Liver (tissue), 9 donors: ENCODE data around the gene CYP11A1. TPM values are rescaled to one million over a fixed set of nuclear protein-coding genes. Genes with fewer than 3 reads are reported as not detected.

Experiments used
- DNase-seq: peaks from one replicate; pipeline ENCODE4 v3.0.0-alpha.2; 2017; ENCODE audit warnings: low spot score
- H3K27ac ChIP-seq, 2 donors: one replicate each; pipeline ENCODE4 v1.7.0; 2013; ENCODE audit warnings: inconsistent platforms in 2 of 2, low read length in 2 of 2, control low read depth in 1 of 2, low read depth in 1 of 2, mild to moderate bottlenecking in 1 of 2
- H3K27me3 ChIP-seq, 4 donors: one replicate each; pipeline versions ENCODE4 v1.6.1 to v1.7.0; 2013; ENCODE audit warnings: low read length in 3 of 4, inconsistent platforms in 1 of 4, mild to moderate bottlenecking in 1 of 4, moderate library complexity in 1 of 4; ENCODE audit not compliant: control insufficient read depth in 4 of 4, insufficient read depth in 4 of 4
- H3K36me3 ChIP-seq, 4 donors: one replicate each; pipeline versions ENCODE4 v1.6.1 to v1.7.0; 2013; ENCODE audit warnings: low read length in 3 of 4, mild to moderate bottlenecking in 3 of 4, low read depth in 1 of 4, moderate library complexity in 1 of 4; ENCODE audit not compliant: control insufficient read depth in 4 of 4, insufficient read depth in 3 of 4
- H3K4me1 ChIP-seq, 4 donors: one replicate each; pipeline versions ENCODE4 v1.6.1 to v1.7.0; 2013; ENCODE audit warnings: low read length in 3 of 4, mild to moderate bottlenecking in 3 of 4, moderate library complexity in 1 of 4; ENCODE audit not compliant: control insufficient read depth in 4 of 4, insufficient read depth in 4 of 4
- H3K4me3 ChIP-seq, 3 donors: one replicate each; pipeline versions ENCODE4 v1.6.1 to v1.7.0; 2013; ENCODE audit warnings: low read length in 3 of 3, control low read depth in 1 of 3, low read depth in 1 of 3, mild to moderate bottlenecking in 1 of 3
- H3K9ac ChIP-seq, 2 donors: one replicate each; pipeline ENCODE4 v1.7.0; 2013; ENCODE audit warnings: low read length in 2 of 2, mild to moderate bottlenecking in 2 of 2, moderate library complexity in 2 of 2, control low read depth in 1 of 2, low read depth in 1 of 2
- H3K9me3 ChIP-seq, 4 donors: one replicate each; pipeline versions ENCODE4 v1.6.1 to v1.7.0; 2013; ENCODE audit warnings: low read length in 3 of 4; ENCODE audit not compliant: control insufficient read depth in 4 of 4
- CTCF ChIP-seq: fragments of 150-350 bp; IDR thresholded peaks from 2 replicates; pipeline ENCODE4 v1.5.1; 2017; ENCODE audit warnings: improper control_type of control experiment, low read depth, low read length; ENCODE audit not compliant: missing input control
- EGR1 ChIP-seq, 2 donors: IDR thresholded peaks; 2 replicates each; pipeline ENCODE4 v1.6.1; 2016 to 2018; ENCODE audit warnings: antibody characterized with exemption in 2 of 2, low read depth in 2 of 2
- FOXA2 ChIP-seq: IDR thresholded peaks from 2 replicates; pipeline ENCODE4 v1.6.1; 2016; ENCODE audit warnings: antibody characterized with exemption
- GABPA ChIP-seq, 2 donors: IDR thresholded peaks in 1 of 2; conservative IDR thresholded peaks in 1 of 2; 2 replicates each; pipeline ENCODE4 v1.6.1; 2016; ENCODE audit warnings: antibody characterized with exemption in 2 of 2, mild to moderate bottlenecking in 1 of 2, moderate library complexity in 1 of 2
- HNF4G ChIP-seq: IDR thresholded peaks from 2 replicates; pipeline ENCODE4 v1.6.1; 2016; ENCODE audit warnings: antibody characterized with exemption
- NR2F2 ChIP-seq: IDR thresholded peaks from 2 replicates; pipeline ENCODE4 v1.6.1; 2016; ENCODE audit warnings: antibody characterized with exemption
- RAD21 ChIP-seq, 2 donors: IDR thresholded peaks; 2 replicates each; pipeline ENCODE4 v1.6.1; 2016; ENCODE audit warnings: antibody characterized with exemption in 2 of 2, mild to moderate bottlenecking in 2 of 2
- REST ChIP-seq: IDR thresholded peaks from 2 replicates; pipeline ENCODE4 v1.6.1; 2016; ENCODE audit warnings: antibody characterized with exemption, mild to moderate bottlenecking
- SP1 ChIP-seq: IDR thresholded peaks from 2 replicates; pipeline ENCODE4 v1.6.1; 2018; ENCODE audit warnings: antibody characterized with exemption, mild to moderate bottlenecking
- TAF1 ChIP-seq: conservative IDR thresholded peaks from 2 replicates; pipeline ENCODE4 v1.6.1; 2016; ENCODE audit warnings: antibody characterized with exemption, mild to moderate bottlenecking
- YY1 ChIP-seq: IDR thresholded peaks from 2 replicates; pipeline ENCODE4 v1.6.1; 2016; ENCODE audit warnings: antibody characterized with exemption, mild to moderate bottlenecking
- ZBTB33 ChIP-seq: IDR thresholded peaks from 2 replicates; pipeline ENCODE4 v1.6.1; 2016; ENCODE audit warnings: antibody characterized with exemption
- WGBS: extraction: QIAGEN DNeasy Blood & Tissue Kit; methylation state at CpG from one replicate; pipeline ENCODE4 v1.1.7; 2013; 5-methylcytosine and 5-hydroxymethylcytosine counted together
- polyA plus RNA-seq, 2 donors: library from polyadenylated mRNA; stranded (reverse) in 1 of 2; unstranded in 1 of 2; fragments of 200-250 nt in 1 of 2; fragments of >200 nt in 1 of 2; fragmentation: Nextera tagmentation in 1 of 2; extraction: Ambion mirVana in 1 of 2; gene quantifications; one replicate each; pipeline versions ENCODE4 v1.2.1 to v1.2.3, GENCODE V29; 2013 to 2015
- total RNA-seq, 2 donors: library from RNA; depleted of rRNA; stranded (reverse); fragments of >200 nt; gene quantifications; one replicate each; pipeline ENCODE4 v1.2.3, GENCODE V29; 2014
- donor health status: healthy.
- donor health status: healthy.
- donor health status: healthy.
- donor health status: healthy.
- donor health status: healthy.

Gene CYP11A1
- total and polyA plus RNA-seq, 4 donors: 0.47 to 2.3 (median 1.9) TPM

GRCh38 chr15:74400313-74400860, 32.9 kb upstream of the CYP11A1 start:
- DNase-seq: no peak
- no peak for TF ChIP-seq FOXA2
- no peak for TF ChIP-seq SP1
- no peak for TF ChIP-seq ZBTB33
- no peak for TF ChIP-seq HNF4G
- no peak for TF ChIP-seq YY1
- TF ChIP-seq TAF1: no peak
- no peak overlapping the region for H3K27ac ChIP-seq
- H3K9me3 ChIP-seq: no peaks in the 10 kb centered on the region
- no peak overlapping the region for H3K9ac ChIP-seq
- H3K4me1 ChIP-seq: peaks cover 0 to 3% (median 0%) of the 10 kb centered on the region in 4 donors
- H3K27me3 ChIP-seq: no peaks in the 10 kb centered on the region
- WGBS: 83% methylated on average over 10 of the region's 10 CpGs
- no peaks in the 10 kb centered on the region for H3K36me3 ChIP-seq
- H3K4me3 ChIP-seq: no peak overlapping the region

GRCh38 chr15:74399511-74400312, 32.3 kb upstream of the CYP11A1 start:
- H3K4me1 ChIP-seq: peaks cover 0 to 3% (median 0%) of the 10 kb centered on the region in 4 donors
- no peaks in the 10 kb centered on the region for H3K9me3 ChIP-seq
- no peaks in the 10 kb centered on the region for H3K36me3 ChIP-seq
- TF ChIP-seq NR2F2 (no peak), GABPA (IDR thresholded peaks at IDR 0.05 in 1 of 2, conservative IDR thresholded peaks at IDR 0.05 in 1 of 2) (no peak), RAD21 (IDR thresholded peaks at IDR 0.05) (no peak), SP1 (no peak), REST (no peak), CTCF (no peak), EGR1 (IDR thresholded peaks at IDR 0.05; ENCODE audit: low read depth in 2 of 2) (no peak)
- H3K4me3 ChIP-seq: no peak overlapping the region
- no peak overlapping the region for H3K27ac ChIP-seq
- no peak overlapping the region for H3K9ac ChIP-seq
- no peaks in the 10 kb centered on the region for H3K27me3 ChIP-seq
- no peak for DNase-seq
- WGBS: 39% methylated on average over 5 of the region's 5 CpGs
